ENCODE data around the gene MLLT10.

GRCh38 chr10:21519941-21520436, 14.0 kb upstream of the MLLT10 start:
- TF ChIP-seq TAF1 (IDR thresholded peaks at IDR 0.05; ENCODE audit: borderline replicate concordance, low read depth, low read length) (no peak), GATAD2B (conservative IDR thresholded peaks at IDR 0.05; ENCODE audit: low read depth) (no peak), CTCF (IDR thresholded peaks at IDR 0.05 in 2 of 3, conservative IDR thresholded peaks at IDR 0.05 in 1 of 3; ENCODE audit: control insufficient read depth in 2 of 3, extremely low read depth in 1 of 3, insufficient read depth in 1 of 3, low read depth in 3 of 3, low read length in 3 of 3) (no peak), EGR1 (IDR thresholded peaks at IDR 0.05; ENCODE audit: borderline replicate concordance in 1 of 2, low read depth in 2 of 2, low read length in 2 of 2) (no peak), FOXK2 (IDR thresholded peaks at IDR 0.05) (no peak), POLR2A (IDR thresholded peaks at IDR 0.05; ENCODE audit: low read depth, low read length) (no peak), ELK1 (IDR thresholded peaks at IDR 0.05; ENCODE audit: low read depth, low read length) (no peak), SMC3 (IDR thresholded peaks at IDR 0.05; ENCODE audit: borderline replicate concordance, low read length) (no peak), NFYB (IDR thresholded peaks at IDR 0.05; ENCODE audit: insufficient read depth, low read depth, low read length) (no peak), SPI1 (IDR thresholded peaks at IDR 0.05; ENCODE audit: borderline replicate concordance, insufficient read depth, low read depth, low read length) (no peak), DPF2 (IDR thresholded peaks at IDR 0.05) (no peak), E4F1 (IDR thresholded peaks at IDR 0.05; ENCODE audit: borderline replicate concordance, partially characterized antibody) (no peak), SKIL (IDR thresholded peaks at IDR 0.05; ENCODE audit: low read depth, poor library complexity, severe bottlenecking) (no peak)

Measured in GM12878 (cell line).